ENCODE data around the gene NEUROG2. TPM values are rescaled to one million over a fixed set of nuclear protein-coding genes. Genes with fewer than 3 reads are reported as not detected.
A peak's percentile ranks its signal among the peaks of the same experiment; 100 is the strongest.

NEUROG2 gene
- total and polyA plus RNA-seq, 2 of the 8 experiments (the other 6 are each of a cell fraction or from before 2014, with no cell fraction given) = 0.03 TPM; not detected in 1

GRCh38 chr4:112523764-112524505 is 8.0 kb upstream of the NEUROG2 start (continued):
- TF ChIP-seq CHD7 (IDR thresholded peaks at IDR 0.05; ENCODE audit: insufficient replicate concordance, low read length) (peak; percentile 63), RBBP5 (IDR thresholded peaks at IDR 0.05; ENCODE audit: borderline replicate concordance, low read depth, low read length) (0 out of 2 replicates have a peak, but pooled peaks have one; percentile 59), SP1 (IDR thresholded peaks at IDR 0.05; ENCODE audit: low read depth, low read length) (no peak), SIRT6 (IDR thresholded peaks at IDR 0.05; ENCODE audit: low read length) (no peak), POLR2AphosphoS5 (IDR thresholded peaks at IDR 0.05; ENCODE audit: low read depth, low read length) (0 out of 2 replicates have a peak, but pooled peaks have one; percentile 23), CBX5 (IDR thresholded peaks at IDR 0.05; ENCODE audit: low read depth, low read length) (no peak), CTBP2 (IDR thresholded peaks at IDR 0.05; ENCODE audit: borderline replicate concordance, insufficient read depth, insufficient read length, low read length) (peak; percentile 89), YY1 (IDR thresholded peaks at IDR 0.05; ENCODE audit: low read depth, low read length) (peak; percentile 48; the same call in 1 of the 2 replicates), TAF7 (optimal IDR thresholded peaks at IDR 0.05; ENCODE audit: borderline replicate concordance, low read depth, low read length) (peak; percentile 77), JUN (IDR thresholded peaks at IDR 0.05; ENCODE audit: low read depth, low read length) (no peak), POLR2A (IDR thresholded peaks at IDR 0.05; ENCODE audit: control extremely low read depth in 1 of 2, low read depth in 2 of 2, low read length in 2 of 2) (no peak)

Data from H1 (cell line).